NCI-H2081 treated with DMSO at 0.1 percent for 48 hours (cell line): ENCODE measurements around the gene URAD.

Experiments used
- DNase-seq: peaks from one replicate; lab custom pipeline; 2025; lab: John Stamatoyannopoulos, UW

The URAD gene

DNA sequence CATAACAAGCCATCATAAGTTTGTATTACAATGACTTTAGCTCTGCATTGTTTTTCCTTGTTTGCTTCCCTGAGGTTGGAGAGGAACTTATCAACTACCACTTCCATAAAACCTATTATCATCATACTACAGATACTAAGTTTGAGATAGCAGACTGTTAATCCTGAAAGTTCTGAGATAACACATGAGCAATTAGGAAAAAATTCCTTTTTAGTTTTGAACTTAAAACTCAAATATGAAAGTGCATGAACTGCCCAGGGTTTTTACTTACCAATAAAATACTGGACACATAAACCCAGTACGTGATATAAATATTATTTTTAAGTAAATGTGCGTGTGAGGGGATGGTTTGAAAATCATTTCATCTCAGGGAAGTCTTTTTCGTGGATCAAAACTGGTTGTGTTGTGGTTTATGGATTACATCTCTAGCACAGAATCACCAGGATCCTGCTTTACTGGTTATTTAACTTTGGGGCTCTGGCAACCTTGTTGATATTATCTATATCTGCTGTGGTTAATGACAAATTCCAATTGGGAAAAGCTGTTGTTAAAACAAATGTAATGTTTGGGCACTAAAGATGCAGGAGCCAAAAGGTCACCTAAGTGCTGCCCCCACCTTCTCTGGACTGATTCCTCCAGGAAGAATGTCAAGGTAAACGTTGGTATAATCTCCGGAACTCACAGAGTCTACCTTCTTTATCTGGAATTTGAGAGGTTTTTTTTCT is 31.8 kb downstream of the URAD start:
- DNase-seq: no peak

DNA sequence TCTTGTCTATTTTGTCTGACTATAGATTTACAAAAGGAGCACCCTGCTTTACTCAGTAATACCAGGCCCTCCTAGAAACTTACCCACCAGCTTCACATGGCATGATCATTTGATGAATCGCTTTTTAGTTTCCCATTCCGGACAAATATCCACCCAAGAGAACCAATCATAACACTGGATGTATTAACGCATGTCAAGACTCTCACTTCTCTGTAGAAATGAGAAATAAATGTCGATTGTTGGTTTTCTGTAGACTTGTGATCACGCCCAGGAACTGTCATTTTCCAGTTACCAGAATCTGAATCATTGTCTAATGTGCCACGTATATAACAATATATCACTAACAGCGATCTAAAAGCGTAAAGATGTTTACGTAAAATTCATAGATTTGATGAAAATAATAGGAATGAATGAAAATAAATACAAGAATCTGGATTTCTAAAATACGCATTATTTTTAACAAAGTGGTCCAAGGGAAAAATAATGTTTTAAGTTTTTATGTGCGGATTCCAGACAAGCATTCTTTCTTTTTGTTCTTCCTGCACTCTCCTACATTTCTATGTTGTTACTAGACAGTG is 33.4 kb downstream of the URAD start:
- no peak for DNase-seq

DNA sequence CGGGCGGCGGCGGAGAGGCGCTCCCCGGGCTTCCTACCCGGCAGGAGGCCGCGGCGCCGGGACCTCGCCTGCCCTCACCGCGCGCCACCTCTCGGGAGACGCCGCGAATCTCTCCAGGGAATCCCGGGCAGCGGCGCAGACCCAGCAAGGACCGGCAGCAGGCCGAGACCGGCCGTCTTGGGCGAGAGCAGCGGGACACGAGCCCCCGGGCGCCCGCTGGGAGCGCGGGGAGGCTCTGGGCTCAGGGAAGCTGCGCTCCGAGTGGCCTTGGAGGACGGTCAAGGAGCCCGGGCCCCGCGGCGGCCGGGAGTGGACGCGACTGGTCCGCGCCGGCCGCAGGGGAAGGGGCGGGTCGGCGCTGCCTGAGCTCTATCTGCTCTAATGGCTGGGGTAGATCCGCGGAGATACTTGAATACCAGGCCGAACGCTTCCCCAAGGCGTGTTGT is 34.1 kb downstream of the URAD start:
- no peak for DNase-seq

DNA sequence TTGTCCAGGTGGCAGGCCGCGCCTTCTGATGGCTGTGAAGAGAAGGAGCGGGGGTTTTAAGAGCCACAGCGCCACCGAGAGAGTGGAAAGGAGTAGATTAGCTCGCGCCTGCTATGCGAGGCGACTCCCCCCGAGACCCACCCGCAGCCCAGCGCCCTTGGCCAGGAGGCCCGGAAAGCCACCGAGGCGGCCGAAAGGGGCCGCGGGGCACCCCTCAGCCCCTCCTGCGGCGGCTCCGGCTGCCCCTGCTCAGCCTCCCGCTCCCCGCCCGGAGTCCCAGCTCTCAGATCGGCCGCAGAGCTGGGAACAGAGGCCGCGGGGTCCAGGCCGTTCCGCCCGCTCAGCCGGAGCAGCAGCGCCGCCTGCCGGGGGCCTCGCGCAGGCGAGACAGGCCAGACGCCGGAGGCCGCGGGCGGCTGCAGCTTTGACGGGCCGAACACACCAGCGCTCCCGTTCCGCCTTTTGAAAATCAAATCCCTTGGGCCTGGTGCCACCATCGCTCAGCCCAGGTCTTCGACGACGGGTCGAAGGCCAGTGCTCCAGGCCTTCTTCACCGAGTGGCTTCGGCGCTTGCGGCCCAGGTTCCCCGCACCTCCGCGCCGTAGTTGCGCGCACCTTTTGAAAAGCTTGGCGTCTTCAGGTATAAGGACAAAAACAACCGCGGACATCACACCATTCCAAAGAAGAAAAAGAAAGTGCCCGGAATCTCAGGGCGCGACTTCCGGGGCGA is 34.7 kb downstream of the URAD start:
- DNase-seq: peak; percentile 29

DNA sequence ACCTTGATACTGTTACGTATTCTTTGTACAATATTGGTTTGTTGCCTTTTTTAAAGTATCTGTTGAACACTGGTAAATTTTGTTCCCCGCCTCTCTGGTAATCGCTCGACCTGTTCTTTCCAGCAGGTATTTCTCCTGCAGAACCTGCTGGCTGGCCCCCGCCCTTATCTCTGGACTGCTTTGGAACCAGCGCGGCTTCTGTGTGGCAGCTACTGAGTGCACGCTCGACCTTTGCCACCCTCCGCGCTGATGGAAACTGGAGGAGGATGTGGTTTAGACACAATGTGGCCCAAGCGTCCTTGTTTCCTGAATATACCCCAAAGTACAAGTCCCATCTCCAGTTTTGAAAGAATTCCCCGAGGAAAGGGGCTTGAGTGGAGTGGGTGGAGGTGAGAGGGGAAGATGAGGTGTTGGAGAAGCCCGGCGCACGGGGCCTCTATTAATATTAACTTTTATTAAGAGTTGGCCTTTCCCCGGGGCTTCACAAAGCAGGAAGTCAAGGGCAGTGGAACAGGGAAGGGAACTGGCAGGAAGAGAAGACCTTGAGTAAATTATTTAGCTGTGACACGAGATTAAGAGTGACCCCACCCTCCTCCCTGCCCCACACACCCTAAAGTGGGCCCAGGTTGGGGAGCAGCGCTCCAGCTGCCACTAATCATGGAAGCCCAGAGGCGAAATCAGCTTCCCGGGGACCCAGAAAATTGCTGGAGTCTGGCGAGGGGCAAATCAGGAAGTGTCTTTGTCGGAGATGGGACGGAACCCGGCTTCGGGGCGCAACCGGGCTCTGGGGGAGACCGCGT is 35.4 kb downstream of the URAD start:
- no peak for DNase-seq

DNA sequence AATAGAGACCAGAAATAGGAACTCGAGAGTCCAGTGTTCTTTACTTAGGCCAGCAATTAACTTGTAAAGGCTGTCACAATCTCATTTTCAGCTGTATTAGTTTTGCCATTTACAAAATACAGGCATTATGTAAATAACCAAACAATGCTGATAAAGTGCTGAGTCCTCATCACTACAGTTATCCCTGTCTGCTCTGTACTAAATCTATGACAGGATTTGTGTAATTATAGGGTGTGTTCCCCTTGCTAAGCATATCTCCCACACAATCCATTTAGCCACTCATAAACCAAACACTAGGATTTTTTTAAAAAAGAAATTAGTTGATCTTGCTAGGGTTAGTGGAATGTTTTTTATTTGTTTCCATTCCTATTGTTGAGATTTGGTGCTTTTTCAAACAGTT is 45.5 kb downstream of the URAD start:
- DNase-seq: peak; percentile 4

DNA sequence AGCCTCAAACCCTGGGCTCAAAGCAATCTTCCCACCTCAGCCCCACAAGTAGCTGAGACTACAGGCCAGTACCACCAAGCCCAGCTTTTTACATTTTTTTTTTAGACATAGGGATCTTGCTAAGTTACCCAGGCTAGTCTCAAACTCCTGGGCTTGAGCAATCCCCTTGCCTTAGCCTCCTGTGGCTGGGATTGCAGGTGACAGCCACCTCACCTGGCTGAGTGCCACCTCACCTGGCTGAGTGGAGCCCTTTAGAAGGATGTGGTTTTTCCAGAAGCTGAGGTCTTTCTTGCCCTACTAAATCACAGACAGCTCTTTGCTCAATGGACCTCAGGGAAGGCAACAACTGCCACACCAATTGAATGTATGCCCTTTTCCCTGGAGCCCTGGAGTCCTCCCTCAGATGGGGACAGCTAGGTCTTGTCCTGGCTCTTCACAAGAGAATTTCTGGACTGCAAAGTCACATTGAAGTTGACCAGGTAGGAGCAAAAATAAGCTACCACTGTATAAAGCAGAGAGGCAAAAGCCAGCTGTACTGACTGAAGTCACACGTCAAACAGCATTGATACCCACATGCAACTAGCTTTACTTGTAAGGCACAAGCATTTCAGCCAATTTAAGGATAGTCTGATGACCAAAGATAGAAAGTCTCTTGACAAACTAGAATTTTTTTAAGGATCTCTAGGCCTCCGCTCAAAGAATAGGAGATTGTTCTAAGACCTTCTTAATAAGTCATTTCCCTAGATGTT is 54.7 kb downstream of the URAD start:
- DNase-seq: no peak

DNA sequence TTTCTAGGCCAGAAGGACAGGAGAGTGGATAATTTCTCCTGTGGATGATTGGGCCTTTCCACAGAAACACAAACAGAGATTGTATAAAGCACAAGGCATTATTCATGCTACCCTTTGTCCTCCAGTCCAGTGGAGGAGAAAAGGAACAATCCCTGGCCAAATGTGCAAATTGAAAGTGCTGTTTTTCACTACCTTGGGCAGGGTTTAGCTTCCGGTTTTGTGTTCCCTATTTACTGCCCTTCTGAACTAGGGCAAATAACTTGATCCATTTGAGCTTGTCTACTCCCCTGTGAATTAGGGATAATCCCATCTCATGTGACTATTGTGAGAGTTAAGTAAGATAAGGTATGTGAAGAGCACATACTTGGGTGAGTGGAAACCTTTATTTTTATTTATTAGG is 55.4 kb downstream of the URAD start:
- DNase-seq: no peak

DNA sequence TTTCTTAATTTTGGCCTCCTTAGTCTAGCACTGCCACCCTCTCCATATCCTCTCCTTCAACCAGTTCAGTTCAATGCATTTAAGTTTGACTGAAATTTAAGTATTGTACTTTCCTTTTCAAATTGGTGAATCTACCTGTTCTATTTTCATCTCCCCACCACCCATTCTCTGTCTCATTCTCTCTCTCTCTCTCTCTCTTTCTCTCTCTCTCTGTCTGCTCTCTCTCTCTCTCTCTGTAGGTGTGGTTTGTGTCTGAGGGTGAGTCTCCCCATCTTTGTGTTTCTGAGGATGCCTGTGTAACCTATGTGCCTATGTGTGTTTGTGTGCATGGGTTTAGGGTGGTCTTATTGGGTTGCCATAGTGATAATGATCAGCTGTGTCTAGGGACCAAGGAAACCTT is 58.6 kb downstream of the URAD start:
- no peak for DNase-seq

DNA sequence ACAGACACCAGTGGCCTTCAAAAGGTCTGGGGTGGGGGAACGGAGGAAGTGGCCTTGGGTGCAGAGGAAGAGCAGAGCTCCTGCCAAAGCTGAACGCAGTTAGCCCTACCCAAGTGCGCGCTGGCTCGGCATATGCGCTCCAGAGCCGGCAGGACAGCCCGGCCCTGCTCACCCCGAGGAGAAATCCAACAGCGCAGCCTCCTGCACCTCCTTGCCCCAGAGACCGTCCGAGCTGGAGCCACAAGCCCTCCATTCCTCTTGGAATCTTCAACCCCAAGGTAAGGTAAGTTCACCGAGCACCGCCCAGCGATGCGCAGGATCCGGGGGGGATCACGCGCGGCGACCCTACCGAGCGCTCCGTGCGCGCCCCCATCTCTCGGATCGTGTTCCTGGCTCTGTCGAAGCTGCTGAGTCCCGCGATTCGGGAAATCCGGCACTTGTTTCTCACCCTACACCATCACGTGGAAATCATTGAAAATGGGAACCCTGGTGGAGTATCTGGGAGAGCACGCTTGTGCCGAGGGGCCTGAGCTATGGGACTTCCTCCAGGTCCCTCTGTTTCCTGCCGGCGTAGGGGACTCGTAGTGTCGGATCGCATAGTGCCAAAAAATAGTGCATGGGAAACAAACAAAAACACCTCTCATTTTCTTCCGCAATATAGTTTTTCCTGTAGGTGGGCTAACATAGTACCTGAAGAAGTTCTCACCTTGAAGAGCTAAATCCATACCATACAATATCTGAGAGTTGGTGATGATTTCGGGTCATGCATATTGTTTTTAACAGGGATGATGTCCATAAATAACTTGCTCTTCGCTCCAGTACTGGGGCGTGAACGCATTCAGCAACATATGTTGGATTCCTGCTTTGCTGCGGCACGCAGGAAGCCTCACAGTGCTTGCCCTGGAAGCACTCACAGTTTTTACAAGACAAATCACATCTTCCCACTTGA is 59.4 kb downstream of the URAD start:
- no peak for DNase-seq

DNA sequence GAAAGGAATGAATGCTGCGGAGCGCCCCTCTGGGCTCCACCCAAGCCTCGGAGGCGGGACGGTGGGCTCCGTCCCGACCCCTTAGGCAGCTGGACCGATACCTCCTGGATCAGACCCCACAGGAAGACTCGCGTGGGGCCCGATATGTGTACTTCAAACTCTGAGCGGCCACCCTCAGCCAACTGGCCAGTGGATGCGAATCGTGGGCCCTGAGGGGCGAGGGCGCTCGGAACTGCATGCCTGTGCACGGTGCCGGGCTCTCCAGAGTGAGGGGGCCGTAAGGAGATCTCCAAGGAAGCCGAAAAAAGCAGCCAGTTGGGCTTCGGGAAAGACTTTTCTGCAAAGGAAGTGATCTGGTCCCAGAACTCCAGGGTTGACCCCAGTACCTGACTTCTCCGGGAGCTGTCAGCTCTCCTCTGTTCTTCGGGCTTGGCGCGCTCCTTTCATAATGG is 60.1 kb downstream of the URAD start:
- no peak for DNase-seq
